Suprapubic skin (tissue), 3 donors: ENCODE data around the gene ARHGEF12.

Source experiments
- EP300 ChIP-seq: sonication (generic); formaldehyde crosslinking; IDR thresholded peaks from one replicate; pipeline ENCODE4 v1.6.1; 2017; ENCODE audit warnings: antibody characterized with exemption
- POLR2A ChIP-seq, 2 donors: fragments of 450-650 bp; IDR thresholded peaks; one replicate each; pipeline ENCODE4 v1.6.1; 2017; ENCODE audit warnings: antibody characterized with exemption in 2 of 2, mild to moderate bottlenecking in 2 of 2, moderate library complexity in 2 of 2
- TF ChIP-seq, protein P1 (sequence below), 2 donors: fragments of 200-600 bp in 1 of 2; fragments of 450-650 bp in 1 of 2; sonication (generic) in 1 of 2; IDR thresholded peaks; one replicate each; pipeline ENCODE4 v1.5.1; 2016 to 2019; ENCODE audit warnings: antibody characterized with exemption in 2 of 2, mild to moderate bottlenecking in 1 of 2, moderate library complexity in 1 of 2

DNA sequence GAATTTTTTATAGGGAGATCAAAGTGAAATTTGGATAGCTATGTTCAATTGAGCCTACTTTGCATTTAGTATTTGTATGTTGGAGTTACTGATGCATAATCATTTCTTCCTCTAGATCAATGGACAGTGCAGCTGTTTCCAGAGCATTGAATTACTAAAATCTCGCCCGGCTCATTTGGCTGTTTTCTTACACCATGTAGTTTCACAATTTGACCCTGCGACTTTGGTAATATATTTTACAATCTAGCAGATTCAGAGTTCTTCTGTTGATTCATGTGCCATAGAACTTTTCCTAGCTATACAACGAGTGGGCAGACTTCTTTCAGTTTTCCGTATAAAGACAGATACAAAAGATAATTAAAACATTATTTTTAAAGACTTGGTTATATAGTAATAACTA is 105.4 kb downstream of the ARHGEF12 start:
- TF ChIP-seq, protein P1, sequence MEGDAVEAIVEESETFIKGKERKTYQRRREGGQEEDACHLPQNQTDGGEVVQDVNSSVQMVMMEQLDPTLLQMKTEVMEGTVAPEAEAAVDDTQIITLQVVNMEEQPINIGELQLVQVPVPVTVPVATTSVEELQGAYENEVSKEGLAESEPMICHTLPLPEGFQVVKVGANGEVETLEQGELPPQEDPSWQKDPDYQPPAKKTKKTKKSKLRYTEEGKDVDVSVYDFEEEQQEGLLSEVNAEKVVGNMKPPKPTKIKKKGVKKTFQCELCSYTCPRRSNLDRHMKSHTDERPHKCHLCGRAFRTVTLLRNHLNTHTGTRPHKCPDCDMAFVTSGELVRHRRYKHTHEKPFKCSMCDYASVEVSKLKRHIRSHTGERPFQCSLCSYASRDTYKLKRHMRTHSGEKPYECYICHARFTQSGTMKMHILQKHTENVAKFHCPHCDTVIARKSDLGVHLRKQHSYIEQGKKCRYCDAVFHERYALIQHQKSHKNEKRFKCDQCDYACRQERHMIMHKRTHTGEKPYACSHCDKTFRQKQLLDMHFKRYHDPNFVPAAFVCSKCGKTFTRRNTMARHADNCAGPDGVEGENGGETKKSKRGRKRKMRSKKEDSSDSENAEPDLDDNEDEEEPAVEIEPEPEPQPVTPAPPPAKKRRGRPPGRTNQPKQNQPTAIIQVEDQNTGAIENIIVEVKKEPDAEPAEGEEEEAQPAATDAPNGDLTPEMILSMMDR (IDR thresholded peaks at IDR 0.05) = no peak
- TF ChIP-seq EP300 (no peak), POLR2A (IDR thresholded peaks at IDR 0.05) (no peak)
